ENCODE measurements around the gene TAS1R1. TPM values are rescaled to one million over a fixed set of nuclear protein-coding genes. Genes with fewer than 3 reads are reported as not detected.

The TAS1R1 gene
- total RNA-seq, 1 donor from 2014 or later, result not detected

GRCh38 chr1:6513320-6513801 lies 41.7 kb upstream of the TAS1R1 start:
- no peak for DNase-seq (ENCODE audit: extremely low spot score in 2 of 2)
- TF ChIP-seq, protein P1, sequence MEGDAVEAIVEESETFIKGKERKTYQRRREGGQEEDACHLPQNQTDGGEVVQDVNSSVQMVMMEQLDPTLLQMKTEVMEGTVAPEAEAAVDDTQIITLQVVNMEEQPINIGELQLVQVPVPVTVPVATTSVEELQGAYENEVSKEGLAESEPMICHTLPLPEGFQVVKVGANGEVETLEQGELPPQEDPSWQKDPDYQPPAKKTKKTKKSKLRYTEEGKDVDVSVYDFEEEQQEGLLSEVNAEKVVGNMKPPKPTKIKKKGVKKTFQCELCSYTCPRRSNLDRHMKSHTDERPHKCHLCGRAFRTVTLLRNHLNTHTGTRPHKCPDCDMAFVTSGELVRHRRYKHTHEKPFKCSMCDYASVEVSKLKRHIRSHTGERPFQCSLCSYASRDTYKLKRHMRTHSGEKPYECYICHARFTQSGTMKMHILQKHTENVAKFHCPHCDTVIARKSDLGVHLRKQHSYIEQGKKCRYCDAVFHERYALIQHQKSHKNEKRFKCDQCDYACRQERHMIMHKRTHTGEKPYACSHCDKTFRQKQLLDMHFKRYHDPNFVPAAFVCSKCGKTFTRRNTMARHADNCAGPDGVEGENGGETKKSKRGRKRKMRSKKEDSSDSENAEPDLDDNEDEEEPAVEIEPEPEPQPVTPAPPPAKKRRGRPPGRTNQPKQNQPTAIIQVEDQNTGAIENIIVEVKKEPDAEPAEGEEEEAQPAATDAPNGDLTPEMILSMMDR (IDR thresholded peaks at IDR 0.05), result no peak
- TF ChIP-seq POLR2AphosphoS5 (IDR thresholded peaks at IDR 0.05; ENCODE audit: insufficient read depth in 1 of 2, low read depth in 1 of 2) (no peak), POLR2A (IDR thresholded peaks at IDR 0.05) (no peak)
- Histone ChIP-seq H3K27ac (no peak overlapping the region), H3K9me3 (no peaks in the 10 kb centered on the region), H3K4me3 (no peak overlapping the region), H3K36me3 (no peaks in the 10 kb centered on the region), H3K27me3 (no peaks in the 10 kb centered on the region), H3K4me1 (no peaks in the 10 kb centered on the region)
- intact Hi-C loops (cut with DNase I), result no loop called here

- no peak overlapping the region for H3K27ac ChIP-seq
Observed at GRCh38 chr1:6515771-6516170, 39.3 kb upstream of the TAS1R1 start.

DNA sequence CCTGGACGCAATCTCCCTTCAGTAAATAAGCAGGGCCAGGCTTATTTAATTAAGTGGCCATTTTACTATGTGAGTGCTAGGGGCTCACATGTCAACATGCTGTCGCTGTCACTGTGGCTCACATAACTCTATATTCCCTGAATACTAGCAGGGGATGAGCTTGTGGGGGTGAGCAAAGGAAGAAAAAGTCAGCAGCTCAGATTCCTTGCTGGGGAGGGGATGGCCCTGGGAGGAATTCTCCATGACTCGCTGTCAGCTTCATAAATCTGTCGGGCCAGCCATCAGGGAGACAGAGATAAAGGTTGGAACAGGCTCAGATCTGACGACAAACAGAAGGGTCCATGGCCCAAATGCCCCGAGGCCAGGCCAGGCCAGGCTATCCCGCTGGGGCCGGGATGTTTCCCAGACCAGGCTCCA lies 37.7 kb upstream of the TAS1R1 start:
- intact Hi-C loops (cut with DNase I), result no loop called here
- no peak overlapping the region for H3K27ac ChIP-seq
- H3K4me3 ChIP-seq, result no peak overlapping the region
- H3K4me1 ChIP-seq, result peaks cover 21% of the 10 kb centered on the region
- no peak for TF ChIP-seq POLR2A (IDR thresholded peaks at IDR 0.05)
- DNase-seq (ENCODE audit: extremely low spot score in 2 of 2), result no peak
- no peaks in the 10 kb centered on the region for H3K9me3 ChIP-seq
- H3K36me3 ChIP-seq, result no peaks in the 10 kb centered on the region
- H3K27me3 ChIP-seq, result no peaks in the 10 kb centered on the region

More at GRCh38 chr1:6515771-6516170, 39.3 kb upstream of the TAS1R1 start:
- intact Hi-C loops (cut with DNase I), result no loop called here
- H3K36me3 ChIP-seq, result no peaks in the 10 kb centered on the region
- H3K4me3 ChIP-seq, result no peak overlapping the region
- no peak for DNase-seq (ENCODE audit: extremely low spot score in 2 of 2)
- TF ChIP-seq, protein P1 (IDR thresholded peaks at IDR 0.05), result no peak
- TF ChIP-seq POLR2AphosphoS5 (IDR thresholded peaks at IDR 0.05; ENCODE audit: insufficient read depth in 1 of 2, low read depth in 1 of 2) (no peak), POLR2A (IDR thresholded peaks at IDR 0.05) (no peak)
- H3K27me3 ChIP-seq, result no peaks in the 10 kb centered on the region
- no peaks in the 10 kb centered on the region for H3K9me3 ChIP-seq
- peaks cover 20% of the 10 kb centered on the region for H3K4me1 ChIP-seq

GRCh38 chr1:6519491-6519934 lies 35.6 kb upstream of the TAS1R1 start:
- peaks cover 21% of the 10 kb centered on the region for H3K4me1 ChIP-seq
- peaks cover 0 to 5% of the 10 kb centered on the region in 2 donors for H3K36me3 ChIP-seq
- intact Hi-C loops (cut with DNase I), result no loop called here
- H3K27ac ChIP-seq, result no peak overlapping the region
- TF ChIP-seq POLR2A (IDR thresholded peaks at IDR 0.05) (no peak), POLR2AphosphoS5 (IDR thresholded peaks at IDR 0.05; ENCODE audit: insufficient read depth in 1 of 2, low read depth in 1 of 2) (no peak)
- TF ChIP-seq, protein P1 (IDR thresholded peaks at IDR 0.05), result no peak
- no peak for DNase-seq (ENCODE audit: extremely low spot score in 2 of 2)
- H3K27me3 ChIP-seq, result no peaks in the 10 kb centered on the region
- H3K9me3 ChIP-seq, result no peaks in the 10 kb centered on the region
- H3K4me3 ChIP-seq, result no peak overlapping the region

DNA sequence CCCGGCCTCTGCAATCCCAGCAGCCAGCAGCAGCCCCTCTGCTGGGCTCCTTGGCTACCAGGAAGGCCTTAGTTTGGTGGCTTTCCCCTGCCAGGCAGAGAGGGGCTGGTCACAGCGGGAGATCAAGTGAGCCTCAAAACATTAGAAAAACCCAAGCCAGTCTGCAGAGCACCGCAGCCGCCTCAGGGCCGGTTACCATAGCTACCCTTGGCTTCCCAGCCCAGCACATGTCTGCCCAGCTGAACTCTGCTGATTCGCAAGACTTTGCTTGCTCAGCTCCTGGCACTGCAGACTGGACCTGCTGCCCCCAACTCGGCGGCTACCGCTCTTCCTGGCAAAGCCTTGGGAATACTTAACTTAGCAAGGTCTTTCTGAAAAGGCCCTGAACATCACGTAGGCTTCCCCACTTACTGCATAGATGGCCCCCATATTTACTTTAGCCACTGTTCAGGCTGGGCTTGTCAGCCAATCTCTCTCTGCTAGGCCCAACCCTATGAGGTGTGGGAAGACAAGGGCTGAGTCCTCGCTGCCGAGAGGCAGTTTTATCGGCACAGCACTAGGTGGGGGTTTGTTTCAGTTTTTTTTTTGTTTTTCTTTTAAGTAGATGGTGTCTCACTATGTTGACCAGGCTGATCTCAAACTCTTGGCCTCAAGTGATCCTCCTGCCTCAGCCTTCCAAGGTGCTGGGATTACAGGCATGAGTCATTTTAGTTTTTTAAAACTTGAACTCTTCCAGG lies 35.0 kb upstream of the TAS1R1 start:
- H3K27me3 ChIP-seq, result no peaks in the 10 kb centered on the region
- intact Hi-C loops (cut with DNase I), result no loop called here
- H3K27ac ChIP-seq, result no peak overlapping the region
- H3K4me1 ChIP-seq, result peaks cover 21% of the 10 kb centered on the region
- no peak for DNase-seq (ENCODE audit: extremely low spot score in 2 of 2)
- H3K9me3 ChIP-seq, result no peaks in the 10 kb centered on the region
- H3K4me3 ChIP-seq, result no peak overlapping the region
- peaks cover 0 to 9% of the 10 kb centered on the region in 2 donors for H3K36me3 ChIP-seq
- TF ChIP-seq, protein P1 (IDR thresholded peaks at IDR 0.05), result no peak
- no peak for TF ChIP-seq POLR2A (IDR thresholded peaks at IDR 0.05)
- TF ChIP-seq POLR2AphosphoS5 (IDR thresholded peaks at IDR 0.05; ENCODE audit: insufficient read depth in 1 of 2, low read depth in 1 of 2), result no peak
